Right lung (tissue), 5 donors: ENCODE data around the gene GLIPR2. TPM values are rescaled to one million over a fixed set of nuclear protein-coding genes. Genes with fewer than 3 reads are reported as not detected.
"Not testable (repeated sequence)": the region's sequence is repeated elsewhere in the genome, so short reads cannot be mapped to it uniquely, and the experiment has no call there.

Experiments used
- DNase-seq, 2 donors: peaks; one replicate each; pipeline ENCODE4 v3.0.0-alpha.2; 2013
- polyA plus RNA-seq, 5 donors: library from polyadenylated mRNA; unstranded; fragments of 120-200 nt; gene quantifications; one replicate each; pipeline versions ENCODE4 v1.2.1 to v1.2.3, GENCODE V29; 2013; ENCODE audit warnings: inconsistent platforms in 1 of 5, low replicate concordance in 1 of 5; ENCODE audit not compliant: insufficient read length in 5 of 5, insufficient read depth in 1 of 5

GLIPR2 gene
- polyA plus RNA-seq, 5 donors: 32.3 to 42.8 (median 39.4) TPM

- no peak for DNase-seq
Measured at GRCh38 chr9:36142510-36143244, 6.1 kb downstream of the GLIPR2 start.

- no peak for DNase-seq
Measured at GRCh38 chr9:36143245-36143641, 6.7 kb downstream of the GLIPR2 start.

GRCh38 chr9:36144309-36145232, 8.0 kb downstream of the GLIPR2 start:
- DNase-seq: no peak

- DNase-seq: no peak
Measured at GRCh38 chr9:36145970-36146369, 9.4 kb downstream of the GLIPR2 start.

- DNase-seq: no peak
Measured at GRCh38 chr9:36146651-36147050, 10.1 kb downstream of the GLIPR2 start.

- DNase-seq: no peak
Measured at GRCh38 chr9:36147441-36148175, 11.1 kb downstream of the GLIPR2 start.

GRCh38 chr9:36148311-36149051, 11.9 kb downstream of the GLIPR2 start:
- DNase-seq: no peak

- DNase-seq: no peak
Measured at GRCh38 chr9:36149197-36149596, 12.7 kb downstream of the GLIPR2 start.

GRCh38 chr9:36150574-36151315, 14.2 kb downstream of the GLIPR2 start:
- DNase-seq: no peak

- DNase-seq: no peak
Measured at GRCh38 chr9:36151316-36152210, 15.0 kb downstream of the GLIPR2 start.

GRCh38 chr9:36152741-36153438, 16.4 kb downstream of the GLIPR2 start:
- DNase-seq: no peak

GRCh38 chr9:36153746-36154145, 17.2 kb downstream of the GLIPR2 start:
- DNase-seq: no peak

GRCh38 chr9:36154331-36154952, 17.9 kb downstream of the GLIPR2 start:
- DNase-seq: peak in 1 of 2 donors; percentile 53

GRCh38 chr9:36156116-36156515, 19.6 kb downstream of the GLIPR2 start:
- no peak for DNase-seq

- peak in 1 of 2 donors; percentile 37 for DNase-seq
Measured at GRCh38 chr9:36158122-36158521, 21.6 kb downstream of the GLIPR2 start.

GRCh38 chr9:36158917-36159316, 22.4 kb downstream of the GLIPR2 start:
- DNase-seq: no peak

- not testable (repeated sequence) for DNase-seq
Measured at GRCh38 chr9:36159509-36159908, 23.0 kb downstream of the GLIPR2 start.

GRCh38 chr9:36160126-36160525, 23.6 kb downstream of the GLIPR2 start:
- not testable (repeated sequence) for DNase-seq
